ENCODE data around the gene FBXO34.

- no peak for TF ChIP-seq CTCF (conservative IDR thresholded peaks at IDR 0.05; ENCODE audit: low read length)
- TF ChIP-seq EZH2phosphoT487 (IDR thresholded peaks at IDR 0.05; ENCODE audit: borderline replicate concordance): no peak
Observed at GRCh38 chr14:55271572-55272298, 514 bp downstream of the FBXO34 start.
